GM12878 (cell line): ENCODE measurements around the gene FATE1. TPM values are rescaled to one million over a fixed set of nuclear protein-coding genes. Genes with fewer than 3 reads are reported as not detected.

ENCODE experiments used
- ATAC-seq: fragments of 200-7000 bp; cut with Tn5 transposase; 3 replicates; pipeline ENCODE4 v1.9.1; 2020; ENCODE audit warnings: mild to moderate bottlenecking, moderate library complexity
- BruUV-seq: library from RNA; stranded (reverse); fragments of 400-500 nt; replicated peaks from 2 replicates; lab custom pipeline; 2021; lab: Mats Ljungman, UMichigan
- CTCF ChIA-PET: fragments of 300-600 bp; sonication (Branson Sonifier 250); formaldehyde crosslinking; extraction: SDS; loops from one replicate; lab custom pipeline; 2021; ENCODE audit warnings: inconsistent platforms; lab: Yijun Ruan, JAX
- POLR2A ChIA-PET: fragments of 350-600 bp; formaldehyde crosslinking; extraction: SDS; loops from one replicate; lab custom pipeline; 2021; ENCODE audit warnings: inconsistent platforms; lab: Charles Lee
- RAD21 ChIA-PET: fragments of 300-600 bp; sonication (Branson Sonifier 250); formaldehyde crosslinking; loops from one replicate; lab custom pipeline; 2023; ENCODE audit warnings: antibody characterized with exemption; ENCODE audit not compliant: unreplicated experiment; lab: Charles Lee
- SMC1A ChIA-PET: fragments of 300-600 bp; sonication (Branson Sonifier 250); formaldehyde crosslinking; loops from one replicate; lab custom pipeline; 2023; ENCODE audit not compliant: unreplicated experiment, uncharacterized antibody; lab: Charles Lee
- DNase-seq: peaks from one replicate; pipeline ENCODE4 v3.0.0-alpha.2; 2011; ENCODE audit warnings: low read depth, low spot score
- FAIRE-seq: peaks from 3 replicates; lab custom pipeline; 2011; peaks lifted over from hg19 to GRCh38; lab: Jason Lieb, UNC
- H2AFZ ChIP-seq: 2 replicates; pipeline ENCODE4 v1.6.0; 2011; ENCODE audit warnings: low read depth, low read length, control low read depth; ENCODE audit not compliant: control insufficient read depth
- H3K27ac ChIP-seq: 2 replicates; pipeline ENCODE4 v1.5.1; 2011; ENCODE audit warnings: control low read depth; ENCODE audit not compliant: control insufficient read depth, insufficient read depth
- H3K27me3 ChIP-seq, 2 experiments: replicated peaks in 1 of 2; 2 replicates each; pipeline versions ENCODE4 v1.6.0 to v1.6.1; 2011; ENCODE audit warnings: low read length in 1 of 2; ENCODE audit not compliant: control insufficient read depth in 2 of 2, insufficient read depth in 2 of 2
- H3K36me3 ChIP-seq, 2 experiments: 2 replicates each; pipeline ENCODE4 v1.5.1; 2011; ENCODE audit warnings: low read length in 1 of 2; ENCODE audit not compliant: control insufficient read depth in 2 of 2, insufficient read depth in 2 of 2
- H3K4me1 ChIP-seq: 2 replicates; pipeline ENCODE4 v1.6.1; 2011; ENCODE audit warnings: mild to moderate bottlenecking, low read length, moderate library complexity, mixed read lengths; ENCODE audit not compliant: control insufficient read depth, insufficient read depth
- H3K4me2 ChIP-seq: 2 replicates; pipeline ENCODE4 v1.6.0; 2011; ENCODE audit warnings: control low read depth; ENCODE audit not compliant: control insufficient read depth, insufficient read depth
- H3K4me3 ChIP-seq: fragments of 200-600 bp; sonication (generic); 2 replicates; pipeline ENCODE4 v1.5.1; 2016
- H3K79me2 ChIP-seq: 2 replicates; pipeline ENCODE4 v1.6.0; 2011; ENCODE audit warnings: low read length; ENCODE audit not compliant: control insufficient read depth, insufficient read depth
- H3K9ac ChIP-seq: 2 replicates; pipeline ENCODE4 v1.8.0; 2011; ENCODE audit warnings: low read length, control low read depth, mixed read lengths; ENCODE audit not compliant: control insufficient read depth, insufficient read depth
- H3K9me3 ChIP-seq: replicated peaks from 3 replicates; pipeline ENCODE4 v1.5.1; 2011; ENCODE audit warnings: mild to moderate bottlenecking, low read length; ENCODE audit not compliant: control insufficient read depth, insufficient read depth
- H4K20me1 ChIP-seq: 2 replicates; pipeline ENCODE4 v1.6.0; 2011; ENCODE audit not compliant: control insufficient read depth, insufficient read depth
- BCL11A ChIP-seq: IDR thresholded peaks from 2 replicates; pipeline ENCODE4 v1.6.1; 2011; ENCODE audit warnings: low read depth, low read length
- CHD2 ChIP-seq: IDR thresholded peaks from 2 replicates; pipeline ENCODE4 v1.6.1; 2011; ENCODE audit warnings: low read depth, low read length, improper control_type of control experiment, borderline replicate concordance
- CUX1 ChIP-seq: IDR thresholded peaks from 2 replicates; pipeline ENCODE4 v1.6.1; 2012; ENCODE audit warnings: improper control_type of control experiment, low read depth, low read length; ENCODE audit not compliant: insufficient replicate concordance
- EGR1 ChIP-seq, 2 experiments: IDR thresholded peaks; 1 replicate in 1 of 2; 2 replicates in 1 of 2; pipeline ENCODE4 v1.6.1; 2011 to 2012; ENCODE audit warnings: low read depth in 2 of 2, low read length in 2 of 2, borderline replicate concordance in 1 of 2, mild to moderate bottlenecking in 1 of 2, moderate library complexity in 1 of 2
- EP300 ChIP-seq, 2 experiments: fragments of 150-350 bp in 1 of 2; IDR thresholded peaks; 2 replicates each; pipeline ENCODE4 v1.6.1; 2011 to 2012; ENCODE audit warnings: low read depth in 2 of 2, low read length in 2 of 2, borderline replicate concordance in 1 of 2, improper control_type of control experiment in 1 of 2, inconsistent platforms in 1 of 2; ENCODE audit not compliant: control insufficient read depth in 1 of 2
- EZH2 ChIP-seq: IDR thresholded peaks from 2 replicates; pipeline ENCODE4 v1.6.1; 2012; ENCODE audit warnings: low read depth, mild to moderate bottlenecking, control low read depth, inconsistent platforms, low read length, borderline replicate concordance; ENCODE audit not compliant: control insufficient read depth
- IKZF1 ChIP-seq: fragments of 450-650 bp; conservative IDR thresholded peaks from 2 replicates; pipeline ENCODE4 v1.6.1; 2017; ENCODE audit warnings: antibody characterized with exemption, mild to moderate bottlenecking
- JUND ChIP-seq: IDR thresholded peaks from 2 replicates; pipeline ENCODE4 v1.6.1; 2012; ENCODE audit warnings: low read depth, mild to moderate bottlenecking, low read length, improper control_type of control experiment, moderate library complexity
- KDM1A ChIP-seq: fragments of 200-600 bp; sonication (generic); IDR thresholded peaks from 2 replicates; pipeline ENCODE4 v1.6.1; 2016; ENCODE audit warnings: borderline replicate concordance
- MLLT1 ChIP-seq: fragments of 450-650 bp; IDR thresholded peaks from 2 replicates; pipeline ENCODE4 v1.6.1; 2016; ENCODE audit warnings: mild to moderate bottlenecking
- NFIC ChIP-seq: IDR thresholded peaks from 2 replicates; pipeline ENCODE4 v1.6.1; 2012; ENCODE audit warnings: low read depth, mild to moderate bottlenecking, inconsistent platforms, low read length, moderate library complexity
- PML ChIP-seq: IDR thresholded peaks from 2 replicates; pipeline ENCODE4 v1.6.1; 2012; ENCODE audit warnings: low read length, inconsistent platforms
- RFX5 ChIP-seq: IDR thresholded peaks from 2 replicates; pipeline ENCODE4 v1.6.1; 2011; ENCODE audit warnings: low read depth, low read length, improper control_type of control experiment
- STAT3 ChIP-seq: IDR thresholded peaks from 2 replicates; pipeline ENCODE4 v1.6.1; 2011; ENCODE audit warnings: low read depth, low read length, improper control_type of control experiment
- TCF12 ChIP-seq: IDR thresholded peaks from 2 replicates; pipeline ENCODE4 v1.6.1; 2011; ENCODE audit warnings: low read depth, mild to moderate bottlenecking, low read length
- ZNF24 ChIP-seq: fragments of 450-650 bp; IDR thresholded peaks from 2 replicates; pipeline ENCODE4 v1.6.1; 2017; ENCODE audit warnings: antibody characterized with exemption, mild to moderate bottlenecking
- ZNF274 ChIP-seq: IDR thresholded peaks from one replicate; pipeline ENCODE4 v1.8.0; 2011; ENCODE audit not compliant: insufficient read length, insufficient read depth
- WGBS: methylation state at CpG from one replicate; pipeline ENCODE4 v1.1.6; 2016; ENCODE audit warnings: low lambda C conversion rate; ENCODE audit not compliant: insufficient replicate concordance, insufficient coverage; ENCODE audit errors: missing lambda C conversion rate; 5-methylcytosine and 5-hydroxymethylcytosine counted together
- in situ Hi-C: fragments of 300-500 bp; cut with MboI; formaldehyde crosslinking; loops from 9 replicates; pipeline ENCODE4 v1.14.3; 2018; ENCODE audit warnings: mixed read lengths
- intact Hi-C: fragments of 100-400 bp; cut with micrococcal nuclease; formaldehyde crosslinking; loops from one replicate; pipeline ENCODE4 v1.14.2; 2022; ENCODE audit not compliant: unreplicated experiment
- polyA plus RNA-seq, 11 experiments: library from polyadenylated mRNA; depleted of rRNA in 4 of 11; unstranded in 6 of 11; stranded (reverse) in 5 of 11; fragments of >200 nt; fragmentation: Nextera tagmentation in 4 of 11; fragmentation: Illumina TruSeq in 1 of 11; extraction: Ambion mirVana in 4 of 11; extraction: Trizol in 1 of 11; gene quantifications; 1 replicate in 1 of 11; 2 replicates in 10 of 11; pipeline versions ENCODE4 v1.2.1 to v1.2.3, GENCODE V29; 2011 to 2016; ENCODE audit warnings: inconsistent platforms in 2 of 11, missing spikeins in 2 of 11, low read depth in 1 of 11
- total RNA-seq, 4 experiments: library from RNA; depleted of rRNA in 3 of 4; stranded (reverse); fragments of >200 nt in 3 of 4; fragmentation: Illumina TruSeq in 1 of 4; extraction: Trizol in 1 of 4; gene quantifications; 2 replicates each; pipeline versions ENCODE4 v1.2.1 to v1.2.3, GENCODE V29; 2013 to 2021

FATE1 gene
- total and polyA plus RNA-seq, 10 of the 15 experiments (the other 5 are each of a cell fraction or from before 2014, with no cell fraction given), result 0.26 to 0.28 TPM; not detected in 8

- no peaks in the 10 kb centered on the region for H3K9me3 ChIP-seq
- no peaks in the 10 kb centered on the region for H3K36me3 ChIP-seq
- BruUV-seq, result no TSS peak
- H3K4me3 ChIP-seq, result no peak overlapping the region
- intact Hi-C loops, result no loop called here
- POLR2A ChIA-PET, result no interaction called here
- WGBS, result 45% methylated on average over 19 of the region's 19 CpGs
- H3K79me2 ChIP-seq, result no peaks in the 10 kb centered on the region
- FAIRE-seq (no peak), ATAC-seq (no peak), DNase-seq (no peak)
- SMC1A ChIA-PET, result no interaction called here
- no peak overlapping the region for H2AFZ ChIP-seq
- H4K20me1 ChIP-seq, result no peaks in the 10 kb centered on the region
- in situ Hi-C loops, result loop anchor here (25.0 kb wide), 1 partner anchor 933 kb away; no protein-coding TSS in a partner anchor
- no peaks in the 10 kb centered on the region for H3K27me3 ChIP-seq
- RAD21 ChIA-PET, result no interaction called here
- no peak overlapping the region for H3K4me2 ChIP-seq
- H3K27ac ChIP-seq, result no peak overlapping the region
- no peaks in the 10 kb centered on the region for H3K4me1 ChIP-seq
- CTCF ChIA-PET, result interaction anchor here (0.6 kb wide), 1 partner anchor 12 kb away, joined by 3 read pairs; no protein-coding TSS in a partner anchor
- no peak for TF ChIP-seq CHD2
- no peak for TF ChIP-seq BCL11A
- no peak for TF ChIP-seq MLLT1
- TF ChIP-seq NFIC, result no peak
- TF ChIP-seq EP300 (IDR thresholded peaks at IDR 0.05; ENCODE audit: borderline replicate concordance in 1 of 2, control insufficient read depth in 1 of 2, low read depth in 2 of 2, low read length in 2 of 2), result no peak
- no peak for TF ChIP-seq ZNF24
- TF ChIP-seq EGR1 (IDR thresholded peaks at IDR 0.05; ENCODE audit: borderline replicate concordance in 1 of 2, low read depth in 2 of 2, low read length in 2 of 2), result no peak
- TF ChIP-seq IKZF1, result no peak
- no peak for TF ChIP-seq KDM1A
- no peak for TF ChIP-seq RFX5
- TF ChIP-seq EZH2, result no peak
- no peak for TF ChIP-seq STAT3
- no peak for TF ChIP-seq ZNF274
- no peak for TF ChIP-seq JUND
- TF ChIP-seq PML, result no peak
- no peak for TF ChIP-seq TCF12
- TF ChIP-seq CUX1, result no peak
- H3K9ac ChIP-seq, result no peak overlapping the region
Observed at GRCh38 chrX:151695583-151696340, 20.1 kb upstream of the FATE1 start.
